ENCODE data around the gene MYBBP1A. TPM values are rescaled to one million over a fixed set of nuclear protein-coding genes. Genes with fewer than 3 reads are reported as not detected.
A peak's percentile ranks its signal among the peaks of the same experiment; 100 is the strongest.

The MYBBP1A gene
- total and polyA plus RNA-seq, 2 of the 13 experiments (the other 11 are each of a cell fraction or from before 2014, with no cell fraction given), result 18.6 to 54.8 TPM

DNA sequence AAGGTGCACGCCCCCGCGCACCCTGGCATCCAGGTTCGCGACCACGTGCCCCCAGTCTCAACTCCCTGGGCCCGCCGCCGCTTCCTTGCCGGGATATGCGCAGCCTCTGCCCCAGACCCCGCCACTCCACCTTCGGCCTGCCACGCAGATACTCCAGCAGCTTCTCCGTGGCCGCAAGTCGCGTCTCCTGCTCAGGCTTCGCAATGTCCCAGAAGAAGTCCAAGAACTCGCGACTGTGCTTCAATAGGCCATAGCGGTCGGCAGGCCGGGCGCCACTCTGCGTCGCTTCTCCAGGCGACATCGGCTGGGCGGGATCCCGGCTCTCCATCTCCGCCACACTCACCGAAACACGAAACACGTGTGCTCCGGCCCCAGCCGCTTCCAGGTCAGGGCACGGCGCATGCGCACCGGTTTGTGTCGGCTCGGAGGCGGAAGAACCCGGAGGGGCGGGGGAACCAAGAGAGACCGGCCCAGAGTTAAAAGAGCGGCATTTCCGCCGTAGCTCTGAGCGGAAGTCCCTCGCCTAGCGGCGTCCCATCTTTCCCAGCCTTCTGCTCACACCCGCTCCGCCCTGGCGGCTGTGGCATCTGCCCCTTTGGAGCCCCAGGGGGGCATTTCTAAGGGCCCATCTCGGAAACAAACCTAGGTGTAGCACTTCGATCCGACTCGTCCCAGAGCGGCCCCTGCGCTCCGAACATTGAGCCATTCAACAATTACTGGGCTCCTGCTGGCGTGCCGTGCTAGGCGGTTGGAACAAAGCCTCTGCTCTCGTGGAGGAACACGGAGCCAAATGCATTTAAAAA lies at the start of gene MYBBP1A (continued):
- TF ChIP-seq ZSCAN25 (CRISPR knock-in tag; IDR thresholded peaks at IDR 0.05) (no peak), STAT5B (CRISPR knock-in tag; IDR thresholded peaks at IDR 0.05) (no peak), ZSCAN30 (CRISPR knock-in tag; IDR thresholded peaks at IDR 0.05) (no peak), ZNF512 (CRISPR knock-in tag; IDR thresholded peaks at IDR 0.05) (no peak), LCORL (IDR thresholded peaks at IDR 0.05) (no peak), LCORL (CRISPR knock-in tag; IDR thresholded peaks at IDR 0.05) (peak; percentile 86), ZNF7 (CRISPR knock-in tag; IDR thresholded peaks at IDR 0.05) (no peak), EP300 (IDR thresholded peaks at IDR 0.05; ENCODE audit: low read depth in 2 of 2, low read length in 2 of 2) (no peak), EP300 (CRISPR knock-in tag; IDR thresholded peaks at IDR 0.05; ENCODE audit: borderline replicate concordance) (no peak), ZMYM4 (CRISPR knock-in tag; IDR thresholded peaks at IDR 0.05) (peak; percentile 76), EED (CRISPR knock-in tag; IDR thresholded peaks at IDR 0.05) (no peak; the same call in 1 of the 2 replicates), ZNF678 (CRISPR knock-in tag; IDR thresholded peaks at IDR 0.05) (peak; percentile 75; the same call in 1 of the 2 replicates), DPF2 (CRISPR knock-in tag; IDR thresholded peaks at IDR 0.05; ENCODE audit: borderline replicate concordance, low read depth) (no peak), NFE2L1 (CRISPR knock-in tag; IDR thresholded peaks at IDR 0.05; ENCODE audit: borderline replicate concordance) (no peak), KDM3A (CRISPR knock-in tag; IDR thresholded peaks at IDR 0.05; ENCODE audit: low read depth) (no peak; the same call in 1 of the 2 replicates), STAT6 (CRISPR knock-in tag; IDR thresholded peaks at IDR 0.05; ENCODE audit: borderline replicate concordance) (peak; percentile 77; the same call in 1 of the 2 replicates), ZNF232 (CRISPR knock-in tag; IDR thresholded peaks at IDR 0.05; ENCODE audit: borderline replicate concordance) (no peak), ATF3 (CRISPR knock-in tag; IDR thresholded peaks at IDR 0.05) (no peak), SOX13 (IDR thresholded peaks at IDR 0.05) (no peak), SOX13 (CRISPR knock-in tag; conservative IDR thresholded peaks at IDR 0.05 in 1 of 2, IDR thresholded peaks at IDR 0.05 in 1 of 2) (no peak; a peak in 1 of 4 replicates), ZFP82 (CRISPR knock-in tag; IDR thresholded peaks at IDR 0.05; ENCODE audit: borderline replicate concordance) (no peak; the same call in 1 of the 2 replicates), TEAD2 (CRISPR knock-in tag; IDR thresholded peaks at IDR 0.05) (no peak), HMG20A (CRISPR knock-in tag; IDR thresholded peaks at IDR 0.05; ENCODE audit: borderline replicate concordance) (no peak)
- TF ChIP-seq, protein P1, sequence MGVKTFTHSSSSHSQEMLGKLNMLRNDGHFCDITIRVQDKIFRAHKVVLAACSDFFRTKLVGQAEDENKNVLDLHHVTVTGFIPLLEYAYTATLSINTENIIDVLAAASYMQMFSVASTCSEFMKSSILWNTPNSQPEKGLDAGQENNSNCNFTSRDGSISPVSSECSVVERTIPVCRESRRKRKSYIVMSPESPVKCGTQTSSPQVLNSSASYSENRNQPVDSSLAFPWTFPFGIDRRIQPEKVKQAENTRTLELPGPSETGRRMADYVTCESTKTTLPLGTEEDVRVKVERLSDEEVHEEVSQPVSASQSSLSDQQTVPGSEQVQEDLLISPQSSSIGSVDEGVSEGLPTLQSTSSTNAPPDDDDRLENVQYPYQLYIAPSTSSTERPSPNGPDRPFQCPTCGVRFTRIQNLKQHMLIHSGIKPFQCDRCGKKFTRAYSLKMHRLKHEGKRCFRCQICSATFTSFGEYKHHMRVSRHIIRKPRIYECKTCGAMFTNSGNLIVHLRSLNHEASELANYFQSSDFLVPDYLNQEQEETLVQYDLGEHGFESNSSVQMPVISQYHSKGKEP (CRISPR knock-in tag; IDR thresholded peaks at IDR 0.05), result 0 out of 2 replicates have a peak, but pooled peaks have one; percentile 5
